Bronchial epithelial cell (primary cell): ENCODE measurements around the gene ITGB3. TPM values are rescaled to one million over a fixed set of nuclear protein-coding genes. Genes with fewer than 3 reads are reported as not detected.
A peak's percentile ranks its signal among the peaks of the same experiment; 100 is the strongest.

ENCODE experiments used
- DNase-seq: peaks from one replicate; pipeline ENCODE4 v3.0.0-alpha.2; 2010; ENCODE audit warnings: low read depth
- FAIRE-seq: peaks from 2 replicates; lab custom pipeline; 2011; peaks lifted over from hg19 to GRCh38; lab: Jason Lieb, UNC
- H3K27me3 ChIP-seq: 2 replicates; pipeline ENCODE4 v1.5.1; 2011; ENCODE audit warnings: low read length; ENCODE audit not compliant: control insufficient read depth, insufficient read depth
- H3K36me3 ChIP-seq: 2 replicates; pipeline ENCODE4 v1.5.1; 2011; ENCODE audit warnings: low read length; ENCODE audit not compliant: control insufficient read depth, insufficient read depth
- H3K4me3 ChIP-seq: 2 replicates; pipeline ENCODE4 v1.5.1; 2011; ENCODE audit warnings: mild to moderate bottlenecking, low read depth, low read length, control low read depth
- total RNA-seq: library from RNA; depleted of rRNA; stranded (reverse); fragments of >200 nt; gene quantifications from 2 replicates; pipeline ENCODE4 v1.2.1, GENCODE V29; 2014
- TF ChIP-seq, protein P1 (sequence below): IDR thresholded peaks from 2 replicates; pipeline ENCODE4 v1.5.1; 2011; ENCODE audit warnings: mild to moderate bottlenecking, moderate library complexity, low read length, control low read depth, inconsistent platforms; ENCODE audit not compliant: insufficient read depth, severe bottlenecking

ITGB3 gene
- total RNA-seq, 1 donor from 2014 or later, result 0.26 TPM

- TF ChIP-seq, protein P1, sequence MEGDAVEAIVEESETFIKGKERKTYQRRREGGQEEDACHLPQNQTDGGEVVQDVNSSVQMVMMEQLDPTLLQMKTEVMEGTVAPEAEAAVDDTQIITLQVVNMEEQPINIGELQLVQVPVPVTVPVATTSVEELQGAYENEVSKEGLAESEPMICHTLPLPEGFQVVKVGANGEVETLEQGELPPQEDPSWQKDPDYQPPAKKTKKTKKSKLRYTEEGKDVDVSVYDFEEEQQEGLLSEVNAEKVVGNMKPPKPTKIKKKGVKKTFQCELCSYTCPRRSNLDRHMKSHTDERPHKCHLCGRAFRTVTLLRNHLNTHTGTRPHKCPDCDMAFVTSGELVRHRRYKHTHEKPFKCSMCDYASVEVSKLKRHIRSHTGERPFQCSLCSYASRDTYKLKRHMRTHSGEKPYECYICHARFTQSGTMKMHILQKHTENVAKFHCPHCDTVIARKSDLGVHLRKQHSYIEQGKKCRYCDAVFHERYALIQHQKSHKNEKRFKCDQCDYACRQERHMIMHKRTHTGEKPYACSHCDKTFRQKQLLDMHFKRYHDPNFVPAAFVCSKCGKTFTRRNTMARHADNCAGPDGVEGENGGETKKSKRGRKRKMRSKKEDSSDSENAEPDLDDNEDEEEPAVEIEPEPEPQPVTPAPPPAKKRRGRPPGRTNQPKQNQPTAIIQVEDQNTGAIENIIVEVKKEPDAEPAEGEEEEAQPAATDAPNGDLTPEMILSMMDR, result no peak
- Histone ChIP-seq H3K36me3 (no peaks in the 10 kb centered on the region), H3K4me3 (no peak overlapping the region), H3K27me3 (no peaks in the 10 kb centered on the region)
- DNase-seq (no peak), FAIRE-seq (peak; percentile 18)
Measured at GRCh38 chr17:47280072-47280811, 26.6 kb downstream of the ITGB3 start.

DNA sequence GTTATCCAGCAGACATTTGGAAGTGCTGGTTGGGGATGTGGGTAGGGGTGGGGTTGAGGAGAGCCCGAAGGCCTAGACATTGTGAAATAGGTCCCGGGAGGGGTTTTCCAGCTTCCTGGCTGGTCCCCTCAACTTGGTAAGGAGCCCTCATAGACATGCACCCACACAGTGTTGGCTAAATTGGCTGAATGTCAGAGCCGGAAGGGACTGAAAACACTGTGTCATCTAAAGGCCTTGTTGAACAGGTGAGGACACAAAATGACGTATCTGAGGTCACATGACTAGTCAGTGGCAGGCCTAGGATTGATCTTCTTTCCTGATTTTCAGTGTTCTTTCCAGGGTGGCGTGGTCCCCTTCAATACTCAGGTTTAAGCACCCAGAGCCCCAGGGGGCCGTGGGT, 27.6 kb downstream of the ITGB3 start:
- no peak for FAIRE-seq
- H3K27me3 ChIP-seq, result no peaks in the 10 kb centered on the region
- no peaks in the 10 kb centered on the region for H3K36me3 ChIP-seq
- peak; percentile 45 for DNase-seq
- H3K4me3 ChIP-seq, result no peak overlapping the region
- TF ChIP-seq, protein P1, result no peak

DNA sequence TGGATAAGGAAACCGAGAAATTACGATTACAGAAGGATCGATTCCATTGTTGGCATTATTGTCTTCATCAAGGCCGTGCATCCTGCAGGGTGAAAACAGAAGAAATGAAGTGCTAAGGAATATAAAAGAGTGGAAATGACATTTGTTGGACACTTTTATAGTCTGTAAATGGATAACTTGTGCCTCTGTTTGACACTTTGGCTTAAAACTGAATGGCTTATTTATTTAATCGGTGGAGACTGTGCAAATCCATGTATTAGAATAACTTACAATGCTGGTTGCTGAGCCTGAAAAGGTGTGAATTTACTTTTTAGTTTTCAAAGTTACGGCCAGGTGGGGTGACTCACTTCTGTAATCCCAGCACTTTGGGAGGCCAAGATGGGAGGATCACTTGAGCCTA, 31.4 kb downstream of the ITGB3 start:
- H3K36me3 ChIP-seq, result no peaks in the 10 kb centered on the region
- TF ChIP-seq, protein P1, result no peak
- H3K27me3 ChIP-seq, result peaks cover 2% of the 10 kb centered on the region
- no peak for DNase-seq
- H3K4me3 ChIP-seq, result no peak overlapping the region
- no peak for FAIRE-seq

DNA sequence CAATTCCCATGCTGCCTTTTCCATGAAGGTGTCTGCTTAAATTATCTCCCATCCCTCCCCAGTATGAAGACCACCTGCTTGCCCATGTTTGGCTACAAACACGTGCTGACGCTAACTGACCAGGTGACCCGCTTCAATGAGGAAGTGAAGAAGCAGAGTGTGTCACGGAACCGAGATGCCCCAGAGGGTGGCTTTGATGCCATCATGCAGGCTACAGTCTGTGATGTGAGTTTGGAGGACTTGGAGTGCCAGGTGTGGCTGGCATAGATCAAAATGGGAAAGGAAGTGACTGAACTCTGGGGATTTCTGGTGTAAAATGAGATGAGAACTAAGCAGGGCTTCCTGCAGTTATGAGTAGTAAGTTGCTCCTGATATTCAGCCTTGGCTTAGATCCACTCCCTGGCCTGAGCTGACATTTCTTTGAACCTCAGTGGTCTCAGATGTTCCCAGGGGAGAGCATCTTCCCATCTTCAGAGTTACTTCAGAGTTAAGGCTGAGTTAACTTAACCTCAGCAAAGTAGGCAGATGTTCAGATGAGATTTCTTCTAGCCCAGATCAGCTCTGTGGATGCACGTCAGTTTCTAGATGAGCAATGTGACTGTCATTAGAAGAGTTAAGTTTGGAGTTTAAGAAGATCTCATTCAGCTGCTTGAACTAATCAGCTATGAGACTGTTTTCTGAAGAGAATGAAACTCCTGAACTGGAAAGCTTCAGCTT, 32.7 kb downstream of the ITGB3 start:
- H3K36me3 ChIP-seq, result no peaks in the 10 kb centered on the region
- FAIRE-seq, result no peak
- DNase-seq, result peak; percentile 17
- H3K4me3 ChIP-seq, result no peak overlapping the region
- peaks cover 2% of the 10 kb centered on the region for H3K27me3 ChIP-seq
- TF ChIP-seq, protein P1, result no peak

DNA sequence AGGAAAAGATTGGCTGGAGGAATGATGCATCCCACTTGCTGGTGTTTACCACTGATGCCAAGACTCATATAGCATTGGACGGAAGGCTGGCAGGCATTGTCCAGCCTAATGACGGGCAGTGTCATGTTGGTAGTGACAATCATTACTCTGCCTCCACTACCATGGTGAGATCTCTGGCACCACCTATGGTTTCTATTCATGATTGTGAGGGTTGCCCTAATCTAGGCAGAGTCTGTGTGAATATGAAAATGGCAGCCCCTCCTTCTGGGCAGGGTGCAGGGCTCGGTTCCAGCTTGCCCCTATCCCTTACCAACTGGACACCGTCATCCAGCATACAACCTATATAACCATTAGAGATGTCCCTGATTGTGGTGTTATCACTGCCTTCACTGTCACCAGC, 33.4 kb downstream of the ITGB3 start:
- H3K36me3 ChIP-seq, result no peaks in the 10 kb centered on the region
- DNase-seq (no peak), FAIRE-seq (no peak)
- TF ChIP-seq, protein P1, result no peak
- H3K4me3 ChIP-seq, result no peak overlapping the region
- H3K27me3 ChIP-seq, result peaks cover 2% of the 10 kb centered on the region
